NOMO-1 treated with dmso at 0.1 percent for 144 hours (cell line): ENCODE measurements around the gene GLT6D1.

Source experiments
- DNase-seq: peaks from one replicate; lab custom pipeline; 2025; ENCODE audit not compliant: unreplicated experiment; lab: John Stamatoyannopoulos, UW

GLT6D1 gene

DNA sequence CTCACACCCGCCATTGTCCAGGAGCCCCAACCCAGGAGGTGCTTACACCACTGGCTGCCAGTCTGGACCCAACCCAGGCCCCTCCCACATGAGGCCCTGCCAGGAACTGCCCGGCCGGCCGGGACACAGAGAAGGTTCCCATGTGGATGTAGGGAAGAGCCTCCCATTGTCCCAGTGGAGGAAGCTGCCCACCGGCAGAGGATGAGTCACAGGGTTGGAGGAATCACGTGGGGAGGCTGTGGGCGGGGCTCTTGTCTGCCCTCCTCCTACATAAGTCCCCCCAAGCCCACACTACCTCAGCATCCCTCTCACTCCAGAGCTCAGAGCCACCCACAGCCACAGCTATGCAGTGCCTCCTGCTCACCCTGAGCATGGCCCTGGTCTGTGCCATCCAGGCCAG, 51.7 kb downstream of the GLT6D1 start:
- no peak for DNase-seq

DNA sequence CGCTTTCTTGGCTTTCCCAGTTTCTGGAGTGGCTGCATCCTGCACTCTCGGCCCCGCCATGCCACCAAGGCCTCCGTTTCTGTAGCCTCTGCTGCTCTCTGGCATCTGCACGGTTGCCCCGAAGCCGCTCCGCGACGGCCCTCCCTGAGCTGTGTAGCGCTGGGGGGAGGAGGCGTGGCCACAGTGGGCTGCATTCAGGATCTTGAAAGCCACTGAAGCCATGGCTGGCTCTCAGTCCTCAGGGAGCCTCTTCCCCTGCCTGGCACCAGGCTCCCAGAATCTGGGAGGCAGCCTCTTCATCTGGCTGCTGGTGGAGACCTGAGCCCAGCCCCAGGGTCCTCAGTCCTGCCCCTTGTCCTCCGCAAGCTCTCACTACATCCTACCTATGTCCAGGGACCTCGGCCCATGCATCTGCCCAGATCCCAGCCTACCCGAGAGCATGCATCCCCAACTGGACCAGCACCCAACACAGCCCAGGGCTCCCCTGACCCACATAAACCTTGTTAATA, 52.7 kb downstream of the GLT6D1 start:
- no peak for DNase-seq

DNA sequence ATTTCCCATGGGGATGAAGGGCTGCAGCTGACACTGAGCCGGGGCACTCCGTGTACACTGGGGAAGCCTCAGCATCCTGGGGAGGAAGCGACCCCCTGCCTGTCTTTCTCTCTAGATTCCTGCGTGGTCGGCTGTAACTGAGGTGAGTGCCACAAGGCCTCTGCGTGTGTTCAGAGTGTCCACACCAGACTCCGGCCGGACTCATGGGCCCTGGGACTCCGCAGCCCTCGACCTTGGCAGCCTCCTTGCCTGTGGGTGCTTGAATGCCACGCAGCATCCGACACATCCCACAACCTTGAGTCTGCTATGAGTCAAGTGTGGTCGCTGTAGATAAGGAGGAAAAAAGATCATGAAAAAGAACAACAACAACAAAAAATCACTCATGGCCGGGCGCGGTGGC, 54.4 kb downstream of the GLT6D1 start:
- DNase-seq = no peak

DNA sequence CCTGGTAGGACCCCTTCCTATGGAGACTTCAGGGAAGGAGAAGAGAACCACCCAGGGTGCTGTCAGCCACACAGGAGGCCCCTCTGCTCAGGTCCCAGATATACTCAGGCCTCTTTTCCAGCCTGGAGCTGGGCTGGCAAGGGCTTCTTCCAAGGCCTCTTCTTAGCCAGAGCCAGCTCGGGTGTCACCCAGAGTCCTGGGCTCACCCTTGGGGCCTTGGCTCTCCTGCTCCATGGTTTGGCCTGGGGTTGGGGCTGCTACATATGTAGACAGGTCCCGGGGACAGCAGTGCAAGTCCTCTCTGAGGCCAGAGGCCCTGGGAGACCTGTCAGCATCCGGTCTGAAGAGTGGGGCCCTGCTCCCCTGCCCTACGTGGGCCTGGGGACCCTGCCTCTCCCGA, 55.0 kb downstream of the GLT6D1 start:
- no peak for DNase-seq

DNA sequence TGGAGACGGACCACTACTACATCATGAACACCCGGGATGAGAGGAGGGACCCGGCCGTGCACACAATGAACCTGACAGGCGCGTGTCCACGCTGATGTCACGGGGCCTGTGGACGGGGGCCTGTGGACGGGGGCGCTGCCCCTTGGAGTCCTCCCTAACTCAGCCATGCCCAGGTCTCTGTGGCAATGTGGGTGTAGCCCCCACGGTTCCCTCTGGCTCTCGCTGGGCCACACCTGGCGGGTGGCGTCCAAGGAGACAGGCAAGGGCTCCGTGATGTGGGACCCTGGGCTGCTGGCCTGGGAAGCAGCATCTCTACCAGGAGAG, 55.7 kb downstream of the GLT6D1 start:
- no peak for DNase-seq

DNA sequence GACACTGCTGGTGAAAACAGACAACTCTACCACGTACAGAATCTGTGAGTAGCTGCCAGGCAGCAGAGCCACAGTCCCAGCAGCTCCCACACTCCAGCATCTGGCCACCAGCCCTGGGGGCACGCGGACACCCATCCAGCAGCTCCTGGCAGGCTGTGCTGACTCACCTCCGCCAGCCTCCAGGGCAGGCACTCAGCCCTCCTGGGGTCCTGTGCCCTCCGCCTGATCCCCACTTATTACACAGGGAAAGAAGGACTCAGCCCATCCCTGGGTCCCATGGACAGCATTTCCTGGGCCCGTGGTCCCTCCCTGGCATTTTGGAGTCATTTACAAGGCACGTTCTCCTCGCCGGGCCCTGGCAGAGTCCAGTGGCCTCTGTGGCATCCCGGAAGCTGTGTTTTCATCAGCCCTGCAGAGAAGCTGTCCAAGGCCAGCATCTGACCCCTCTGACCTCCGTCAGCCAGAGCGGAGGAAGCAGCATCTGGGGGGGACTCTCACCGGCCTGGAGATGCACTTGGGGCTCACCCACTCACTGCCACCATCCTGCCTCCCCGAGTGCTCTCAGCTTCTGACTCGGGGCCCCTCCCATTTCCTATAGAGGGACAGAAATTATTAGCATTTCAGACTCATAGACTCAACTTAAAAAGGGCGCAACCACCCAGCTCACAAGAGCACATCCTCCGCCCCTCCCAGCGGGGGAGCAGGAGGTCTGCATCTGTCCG, 56.2 kb downstream of the GLT6D1 start:
- no peak for DNase-seq

DNA sequence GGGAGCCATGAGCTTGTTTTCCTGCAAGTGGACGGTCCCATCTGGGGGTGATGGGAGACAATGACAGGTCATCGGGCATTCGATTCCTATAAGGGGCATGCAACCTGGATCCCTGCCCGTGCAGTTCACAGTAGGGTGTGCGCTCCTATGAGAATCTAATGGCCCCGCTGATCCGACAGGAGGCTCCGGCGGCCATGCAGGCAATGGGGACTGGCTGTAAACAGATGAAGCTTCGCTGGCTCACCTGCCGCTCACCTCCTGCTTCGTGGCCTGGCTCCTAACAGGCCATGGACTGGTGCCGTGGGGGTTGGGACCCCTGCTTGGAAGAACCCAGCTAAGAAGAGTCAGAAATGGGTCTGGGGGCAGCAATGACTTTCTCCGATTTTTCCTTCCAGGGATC, 56.8 kb downstream of the GLT6D1 start:
- DNase-seq = no peak

DNA sequence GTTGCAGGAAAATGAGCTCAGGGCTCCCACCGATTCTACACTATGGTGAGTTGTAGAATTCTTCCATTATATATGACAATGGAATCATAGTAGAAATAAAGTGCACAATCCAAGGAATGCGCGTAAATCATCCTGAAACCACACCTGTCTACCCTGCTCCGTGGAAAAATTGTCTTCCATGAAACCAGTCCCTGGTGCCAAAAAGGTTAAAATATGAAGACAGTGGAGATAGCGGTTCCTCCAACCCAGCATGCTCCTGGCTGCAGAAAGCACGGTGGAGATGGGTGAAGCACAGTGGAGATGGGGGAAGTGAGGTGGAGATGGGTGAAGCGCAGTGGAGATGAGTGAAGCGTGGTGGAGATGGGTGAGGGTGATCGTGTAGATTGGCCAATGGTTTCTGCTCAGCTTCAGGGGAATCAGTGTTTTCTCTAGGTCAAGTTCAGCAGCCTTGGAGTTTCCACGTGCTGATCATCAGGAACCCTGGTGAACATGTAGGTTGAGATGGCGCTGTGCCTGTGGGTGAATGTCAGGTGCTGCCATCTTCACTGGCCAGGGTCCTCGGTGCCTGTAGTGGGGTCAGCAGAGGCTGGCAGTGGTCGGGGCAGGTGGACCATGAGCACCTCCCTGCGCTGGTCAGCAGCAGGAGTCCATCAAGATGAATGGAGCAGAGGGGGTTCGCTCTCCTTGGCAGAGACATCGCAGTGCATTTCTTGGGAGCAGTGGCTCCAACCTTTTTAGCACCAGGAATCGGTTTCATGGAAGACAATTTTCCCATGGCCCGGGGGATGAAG, 57.5 kb downstream of the GLT6D1 start:
- no peak for DNase-seq

DNA sequence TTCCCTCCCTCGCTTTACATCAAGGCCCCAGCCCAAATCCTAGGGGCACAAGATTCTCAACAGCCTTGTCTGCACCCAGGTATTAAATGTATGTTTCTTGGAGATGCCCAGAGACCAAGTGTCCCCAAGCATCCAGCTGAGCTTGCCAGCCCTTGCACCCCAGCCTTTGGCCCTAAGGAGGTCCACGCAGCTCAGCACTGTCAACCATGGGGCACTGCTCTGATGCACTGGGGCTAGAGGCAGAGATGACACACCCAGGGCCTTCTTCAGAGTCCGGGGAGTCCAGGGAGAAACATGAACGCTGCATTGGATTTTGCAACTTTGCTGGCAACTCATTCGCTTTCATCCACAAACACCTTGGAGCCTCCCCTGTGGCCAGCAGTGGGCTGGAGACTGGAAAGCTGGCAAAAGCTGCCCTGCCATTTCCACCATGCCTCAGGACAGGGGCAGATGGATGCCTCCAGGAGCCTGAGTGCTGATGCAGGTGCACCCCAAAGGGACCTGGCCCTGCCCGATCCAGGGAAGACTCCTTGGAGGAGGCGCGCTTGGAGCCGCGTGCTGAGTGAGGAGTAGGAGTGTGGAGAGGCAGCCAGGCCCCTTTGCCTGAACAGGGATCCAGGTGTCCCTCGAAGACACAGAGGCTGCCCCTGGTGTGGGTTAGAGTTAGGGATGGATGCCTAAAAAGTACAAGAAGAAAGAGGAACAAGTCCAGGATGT, 58.5 kb downstream of the GLT6D1 start:
- no peak for DNase-seq

DNA sequence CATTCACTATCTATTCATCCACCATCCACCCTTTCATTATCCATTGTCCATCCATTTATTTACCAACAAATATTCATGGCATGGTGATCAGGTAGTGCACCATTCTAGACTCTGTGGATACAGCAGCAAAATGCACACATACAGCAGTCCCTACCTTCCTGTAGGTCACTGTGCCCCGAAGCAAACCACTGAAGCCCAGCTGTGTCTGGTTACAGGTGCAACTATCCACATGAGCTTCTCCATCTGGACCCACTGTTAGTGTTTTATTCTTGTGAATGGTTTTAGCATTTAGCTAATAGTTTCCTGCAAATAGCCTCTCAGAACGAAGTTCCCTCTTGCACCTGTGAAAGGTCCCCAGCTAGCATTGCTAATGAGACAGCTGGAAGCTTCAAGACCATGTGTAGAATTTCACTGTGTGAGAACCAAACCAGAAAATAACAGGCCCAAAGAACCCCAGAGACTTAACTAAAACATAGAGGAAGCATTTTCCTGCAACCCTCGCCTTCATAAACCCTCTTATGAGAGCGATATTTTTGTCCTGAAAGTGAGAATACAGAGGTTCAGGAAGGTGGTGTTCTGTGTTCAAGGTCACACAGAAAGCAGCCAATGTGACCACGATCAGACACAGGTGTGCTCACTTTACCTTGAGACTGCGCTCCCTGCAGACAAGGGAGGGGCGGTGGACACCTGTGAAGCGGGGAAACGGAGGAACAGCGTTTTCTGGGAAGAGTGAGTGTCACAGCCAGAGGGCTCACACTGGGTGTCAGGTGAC, 59.3 kb downstream of the GLT6D1 start:
- no peak for DNase-seq

DNA sequence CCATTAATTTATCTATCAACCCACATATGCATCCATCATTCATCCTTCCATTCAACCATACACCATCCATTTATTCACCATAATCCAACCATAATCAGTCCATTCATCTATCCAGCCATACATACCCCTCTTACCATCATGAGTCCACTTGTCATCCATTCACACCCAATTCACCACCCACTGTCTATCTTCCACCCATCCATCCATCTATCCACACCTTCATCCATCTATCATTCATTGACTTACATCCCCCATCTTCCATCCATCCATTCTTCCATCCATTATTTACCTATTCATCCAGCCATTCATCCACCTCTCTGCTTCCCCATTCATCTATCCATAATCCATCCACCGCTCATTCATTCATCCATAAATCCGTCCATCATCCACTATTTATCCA, 60.0 kb downstream of the GLT6D1 start:
- DNase-seq = no peak

DNA sequence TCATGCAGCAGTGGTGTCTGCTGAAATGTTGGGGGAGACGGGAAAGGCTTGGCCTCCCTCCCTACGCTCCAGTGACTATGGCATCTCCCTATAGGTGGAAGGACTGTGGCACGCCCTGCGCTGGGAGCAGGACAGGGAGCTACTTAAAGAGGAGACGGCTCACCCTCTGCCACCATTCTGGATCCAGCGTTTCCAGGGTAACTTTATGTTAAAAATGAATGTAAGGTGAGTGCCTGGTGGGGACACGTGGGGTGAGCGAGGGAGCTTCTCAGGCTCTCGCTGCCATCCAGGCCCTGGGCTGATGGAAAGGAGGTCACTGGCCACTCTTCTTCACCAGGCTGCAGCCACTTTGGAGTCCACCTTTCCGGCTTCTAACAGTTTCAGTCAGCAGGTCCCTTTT, 62.1 kb downstream of the GLT6D1 start:
- no peak for DNase-seq

DNA sequence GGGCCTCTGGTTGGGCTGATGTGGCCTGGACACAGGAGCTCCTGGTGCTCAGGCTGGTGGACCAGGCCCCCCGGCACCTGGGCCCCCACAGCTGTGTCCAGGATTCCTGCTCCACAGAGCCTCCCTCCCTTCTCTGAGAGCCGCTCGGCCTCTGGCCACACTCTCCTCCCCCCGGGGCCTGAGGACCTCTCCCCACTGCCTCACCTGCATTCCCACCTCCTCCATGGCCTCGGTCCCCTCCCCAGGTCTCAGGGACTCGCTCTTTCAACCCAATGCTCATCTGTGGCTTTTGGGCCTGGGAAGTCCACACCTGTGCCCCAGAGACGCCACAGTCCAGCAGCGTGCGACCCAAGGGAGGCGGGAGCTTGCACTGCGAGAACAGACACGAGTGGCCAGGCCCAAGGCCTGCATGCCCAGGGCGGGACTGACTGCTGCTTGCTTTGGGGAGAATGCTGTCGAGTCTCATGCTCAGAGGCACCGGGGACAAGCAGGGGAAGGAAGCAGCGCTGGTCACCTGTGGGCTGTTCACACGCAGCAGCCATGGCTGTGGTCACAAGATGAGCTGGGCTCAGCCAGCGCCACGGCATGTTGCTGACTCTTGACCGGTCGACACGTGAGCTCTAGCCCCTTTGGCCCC, 63.2 kb downstream of the GLT6D1 start:
- no peak for DNase-seq

DNA sequence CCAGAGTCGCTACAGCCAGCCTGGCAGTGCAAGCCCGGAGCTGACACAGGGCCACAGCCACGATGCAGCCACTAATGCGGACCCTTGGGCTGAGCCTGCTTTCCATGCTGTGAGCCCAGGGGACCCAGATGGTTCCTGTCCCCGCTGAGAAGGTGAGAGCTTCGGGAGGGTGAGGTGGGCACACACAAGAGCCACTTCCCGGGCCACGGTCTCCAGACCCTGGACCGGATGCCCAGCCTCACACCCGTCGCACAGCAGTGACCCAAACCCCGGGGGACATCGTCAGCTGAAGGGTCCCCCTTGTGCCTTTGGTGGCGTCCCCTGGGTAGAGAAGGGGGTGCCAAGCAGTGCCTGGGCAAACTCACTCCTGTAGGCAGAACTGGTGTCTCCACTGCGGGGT, 64.4 kb downstream of the GLT6D1 start:
- no peak for DNase-seq

DNA sequence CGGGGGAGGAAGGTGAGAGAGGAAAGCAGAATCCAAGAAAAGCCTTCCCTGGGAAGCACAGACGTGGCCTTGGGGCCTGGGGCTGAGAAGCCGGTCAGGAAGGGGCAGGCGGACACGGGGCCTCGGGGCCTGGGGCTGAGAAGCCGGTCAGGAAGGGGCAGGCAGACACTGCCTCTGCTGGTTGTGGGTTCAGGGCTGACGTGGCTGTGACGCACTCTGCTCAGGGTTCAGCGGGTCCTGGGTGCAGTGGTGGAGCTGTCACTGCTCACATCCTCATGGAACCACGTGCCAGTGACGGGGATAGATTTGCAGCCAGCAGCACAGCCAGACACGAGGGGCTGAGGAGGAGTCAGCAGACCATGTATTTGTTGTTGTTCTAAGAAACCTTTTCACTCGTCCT, 65.0 kb downstream of the GLT6D1 start:
- no peak for DNase-seq
